PC-9 (cell line): ENCODE measurements around the gene SMARCA2. TPM values are rescaled to one million over a fixed set of nuclear protein-coding genes. Genes with fewer than 3 reads are reported as not detected.
A peak's percentile ranks its signal among the peaks of the same experiment; 100 is the strongest.

Source experiments
- BruUV-seq: library from RNA; stranded (reverse); fragments of 400-500 nt; replicated peaks from 2 replicates; lab custom pipeline; 2021; lab: Mats Ljungman, UMichigan
- CTCF ChIA-PET: fragments of 300-600 bp; sonication (Branson Sonifier 250); formaldehyde crosslinking; loops from one replicate; lab custom pipeline; 2022; ENCODE audit warnings: antibody characterized with exemption; lab: Charles Lee
- POLR2A ChIA-PET: fragments of 300-600 bp; sonication (Branson Sonifier 250); formaldehyde crosslinking; loops from one replicate; lab custom pipeline; 2022; ENCODE audit warnings: antibody characterized with exemption; ENCODE audit not compliant: unreplicated experiment; lab: Charles Lee
- DNase-seq, 2 experiments: peaks; one replicate each; pipeline versions ENCODE4 v3.0.0 to v3.0.0-alpha.2; 2015 to 2022; ENCODE audit warnings: mixed read lengths in 1 of 2
- H2AFZ ChIP-seq: fragments of 200-600 bp; sonication (generic); 2 replicates; pipeline ENCODE4 v1.8.1; 2017; ENCODE audit warnings: antibody characterized with exemption
- H3F3A ChIP-seq: fragments of 200-600 bp; sonication (generic); 2 replicates; pipeline ENCODE4 v1.8.1; 2017; ENCODE audit warnings: antibody characterized with exemption, mild to moderate bottlenecking, low read depth; ENCODE audit not compliant: insufficient read depth
- H3K27ac ChIP-seq: fragments of 200-600 bp; sonication (generic); 2 replicates; pipeline ENCODE4 v1.6.1; 2016; ENCODE audit warnings: mixed run types
- H3K27me3 ChIP-seq: fragments of 200-600 bp; sonication (generic); 2 replicates; pipeline ENCODE4 v1.6.1; 2016; ENCODE audit warnings: low read depth, mixed run types; ENCODE audit not compliant: insufficient read depth
- H3K36me3 ChIP-seq: fragments of 200-600 bp; sonication (generic); 2 replicates; pipeline ENCODE4 v1.6.1; 2016; ENCODE audit warnings: low read depth, mixed run types
- H3K4me1 ChIP-seq: fragments of 200-600 bp; sonication (generic); replicated peaks from 2 replicates; pipeline ENCODE4 v1.6.1; 2016; ENCODE audit warnings: mixed run types; ENCODE audit not compliant: insufficient read depth
- H3K4me2 ChIP-seq: fragments of 200-600 bp; sonication (generic); 2 replicates; pipeline ENCODE4 v1.6.1; 2017; ENCODE audit warnings: mixed run types
- H3K4me3 ChIP-seq: fragments of 200-600 bp; sonication (generic); 2 replicates; pipeline ENCODE4 v1.6.1; 2016; ENCODE audit warnings: mixed run types
- H3K79me2 ChIP-seq: fragments of 200-600 bp; sonication (generic); 2 replicates; pipeline ENCODE4 v1.6.1; 2017; ENCODE audit warnings: low read depth, mixed run types
- H3K9me2 ChIP-seq: fragments of 200-600 bp; sonication (generic); 2 replicates; pipeline ENCODE4 v1.8.1; 2017; ENCODE audit warnings: mild to moderate bottlenecking; ENCODE audit not compliant: insufficient read depth
- H3K9me3 ChIP-seq: fragments of 200-600 bp; sonication (generic); 2 replicates; pipeline ENCODE4 v1.8.1; 2016; ENCODE audit warnings: low read depth; ENCODE audit not compliant: insufficient read depth
- H4K20me1 ChIP-seq: fragments of 200-600 bp; sonication (generic); 2 replicates; pipeline ENCODE4 v1.8.1; 2017; ENCODE audit not compliant: insufficient read depth
- CTCF ChIP-seq: fragments of 200-600 bp; sonication (generic); conservative IDR thresholded peaks from 2 replicates; pipeline ENCODE4 v1.6.1; 2017; ENCODE audit warnings: mixed run types, antibody characterized with exemption, mild to moderate bottlenecking, moderate library complexity
- EZH2 ChIP-seq: fragments of 200-600 bp; sonication (generic); IDR thresholded peaks from 2 replicates; pipeline ENCODE4 v1.8.0; 2017; ENCODE audit warnings: antibody characterized with exemption, low read depth
- intact Hi-C: fragments of 100-400 bp; cut with micrococcal nuclease; formaldehyde crosslinking; loops from one replicate; pipeline ENCODE4 v1.10.0; 2022; ENCODE audit not compliant: unreplicated experiment
- total RNA-seq: library from RNA; stranded (reverse); gene quantifications from 2 replicates; pipeline ENCODE4 v1.2.3, GENCODE V29; 2021

SMARCA2 gene
- total RNA-seq, 1 experiment from 2014 or later = 29.3 TPM

- Histone ChIP-seq H3K4me3 (no peak overlapping the region), H3K36me3 (no peaks in the 10 kb centered on the region), H2AFZ (no peak overlapping the region), H3K9me2 (no peaks in the 10 kb centered on the region), H3K27me3 (no peaks in the 10 kb centered on the region), H3K79me2 (no peaks in the 10 kb centered on the region), H3K4me1 (no peaks in the 10 kb centered on the region), H4K20me1 (no peaks in the 10 kb centered on the region), H3K27ac (no peak overlapping the region), H3F3A (no peaks in the 10 kb centered on the region), H3K9me3 (no peaks in the 10 kb centered on the region), H3K4me2 (no peak overlapping the region)
- intact Hi-C loops = no loop called here
- no TSS peak for BruUV-seq
- no peak for DNase-seq
- TF ChIP-seq EZH2 (no peak), CTCF (no peak)
- CTCF ChIA-PET = no interaction called here
- POLR2A ChIA-PET = no interaction called here
Measured at GRCh38 chr9:2128618-2129017, 113.5 kb downstream of the SMARCA2 start.

GRCh38 chr9:2130941-2131340 lies 115.8 kb downstream of the SMARCA2 start:
- H3F3A ChIP-seq = no peaks in the 10 kb centered on the region

DNA sequence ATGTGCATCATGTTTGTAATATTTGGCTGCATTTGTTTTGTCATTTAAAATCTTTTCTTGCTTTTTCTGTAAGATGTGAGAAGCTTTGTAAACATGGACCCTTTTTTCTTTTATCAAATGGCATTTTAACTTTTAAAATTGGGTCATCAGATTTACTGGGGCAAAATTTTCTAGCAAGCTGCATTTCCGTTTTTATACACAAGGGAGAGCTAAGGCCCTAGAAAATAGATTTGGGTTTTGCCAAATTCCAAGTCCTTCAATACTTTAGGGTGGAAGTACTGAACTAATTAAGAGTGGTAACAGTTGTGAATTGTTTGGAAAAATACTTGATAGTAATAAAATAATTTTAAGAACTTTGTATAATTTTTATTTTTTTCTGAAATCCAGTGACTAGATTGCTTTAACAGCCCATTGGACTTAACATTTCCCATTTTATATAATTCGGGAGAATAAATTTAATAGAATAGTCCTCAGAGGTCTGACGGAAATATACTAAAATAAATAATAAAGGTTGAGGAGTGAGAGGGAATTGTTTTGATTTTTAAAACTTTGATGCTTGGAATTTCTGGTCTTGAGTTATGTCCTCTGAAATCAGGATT lies 117.4 kb downstream of the SMARCA2 start:
- Histone ChIP-seq H3K36me3 (no peaks in the 10 kb centered on the region), H3K79me2 (no peaks in the 10 kb centered on the region), H4K20me1 (no peaks in the 10 kb centered on the region), H2AFZ (no peak overlapping the region), H3K9me3 (no peaks in the 10 kb centered on the region), H3F3A (no peaks in the 10 kb centered on the region), H3K4me3 (no peak overlapping the region), H3K4me2 (no peak overlapping the region), H3K27me3 (no peaks in the 10 kb centered on the region), H3K9me2 (no peaks in the 10 kb centered on the region), H3K27ac (no peak overlapping the region), H3K4me1 (no peaks in the 10 kb centered on the region)
- ChIA-PET POLR2A (no interaction called here), CTCF (interaction anchor here (0.7 kb wide), 1 partner anchor 627 kb away, joined by 6 read pairs; no protein-coding TSS in a partner anchor)
- intact Hi-C loops = loop anchor here (5.0 kb wide), 2 partner anchors 595 to 710 kb away; partner anchors contain the start of gene PUM3
- no TSS peak for BruUV-seq
- no peak for DNase-seq
- TF ChIP-seq EZH2 (no peak), CTCF (peak; percentile 76)

More at GRCh38 chr9:2130941-2131340, 115.8 kb downstream of the SMARCA2 start:
- no peaks in the 10 kb centered on the region for H3K27me3 ChIP-seq
- no peak overlapping the region for H3K4me3 ChIP-seq
- no peak overlapping the region for H3K4me2 ChIP-seq
- H2AFZ ChIP-seq = no peak overlapping the region
- H3K4me1 ChIP-seq = no peaks in the 10 kb centered on the region
- H3K36me3 ChIP-seq = no peaks in the 10 kb centered on the region
- POLR2A ChIA-PET = no interaction called here
- no peak overlapping the region for H3K27ac ChIP-seq
- intact Hi-C loops = loop anchor here (5.0 kb wide), 2 partner anchors 596 to 711 kb away; partner anchors contain the start of gene PUM3
- CTCF ChIA-PET = no interaction called here
- no TSS peak for BruUV-seq
- DNase-seq = no peak
- no peaks in the 10 kb centered on the region for H4K20me1 ChIP-seq
- H3K9me3 ChIP-seq = no peaks in the 10 kb centered on the region
- TF ChIP-seq EZH2 = no peak
- no peak for TF ChIP-seq CTCF
- no peaks in the 10 kb centered on the region for H3K79me2 ChIP-seq
- no peaks in the 10 kb centered on the region for H3K9me2 ChIP-seq
